H1 (cell line): ENCODE measurements around the gene GNB5. TPM values are rescaled to one million over a fixed set of nuclear protein-coding genes. Genes with fewer than 3 reads are reported as not detected.

ENCODE experiments used
- CTCF ChIA-PET: fragments of 300-600 bp; sonication (Branson Sonifier 250); formaldehyde crosslinking; loops from one replicate; lab custom pipeline; 2021; ENCODE audit not compliant: partially characterized antibody; lab: Charles Lee
- POLR2A ChIA-PET: fragments of 300-600 bp; sonication (Branson Sonifier 250); formaldehyde crosslinking; loops from one replicate; lab custom pipeline; 2021; ENCODE audit warnings: inconsistent platforms; ENCODE audit not compliant: partially characterized antibody; lab: Charles Lee
- DNase-seq, 2 experiments: peaks; one replicate each; pipeline versions ENCODE4 v3.0.0 to v3.0.0-alpha.2; 2010 to 2022; ENCODE audit warnings: low spot score in 2 of 2, low read depth in 1 of 2, mixed read lengths in 1 of 2
- FAIRE-seq: peaks from 2 replicates; lab custom pipeline; 2011; peaks lifted over from hg19 to GRCh38; lab: Jason Lieb, UNC
- H2AFZ ChIP-seq: 2 replicates; pipeline ENCODE4 v1.8.1; 2012; ENCODE audit warnings: low read length, inconsistent platforms
- H2AK5ac ChIP-seq: 2 replicates; pipeline ENCODE4 v1.6.1; 2013; ENCODE audit warnings: low read depth, low read length
- H2BK120ac ChIP-seq: replicated peaks from 2 replicates; pipeline ENCODE3; 2013; ENCODE audit warnings: low read depth, low read length, inconsistent platforms
- H2BK12ac ChIP-seq: 2 replicates; pipeline ENCODE4 v1.6.1; 2013; ENCODE audit warnings: low read depth, low read length
- H2BK15ac ChIP-seq: 2 replicates; pipeline ENCODE4 v1.6.1; 2013; ENCODE audit warnings: low read length
- H2BK20ac ChIP-seq: 2 replicates; pipeline ENCODE4 v1.6.1; 2013; ENCODE audit warnings: low read length
- H2BK5ac ChIP-seq: 2 replicates; pipeline ENCODE4 v1.6.1; 2013; ENCODE audit warnings: low read depth, low read length
- H3K14ac ChIP-seq: 2 replicates; pipeline ENCODE4 v1.6.1; 2013; ENCODE audit warnings: inconsistent platforms; ENCODE audit not compliant: insufficient read length
- H3K18ac ChIP-seq: 2 replicates; pipeline ENCODE4 v1.6.1; 2013; ENCODE audit warnings: low read length; ENCODE audit errors: extremely low read depth
- H3K23ac ChIP-seq: 2 replicates; pipeline ENCODE4 v1.6.1; 2013; ENCODE audit warnings: inconsistent platforms; ENCODE audit not compliant: insufficient read length
- H3K23me2 ChIP-seq: 2 replicates; pipeline ENCODE4 v1.6.1; 2013; ENCODE audit warnings: low read depth, low read length
- H3K27ac ChIP-seq: 2 replicates; pipeline ENCODE4 v1.6.1; 2011; ENCODE audit warnings: low read depth, low read length, inconsistent platforms
- H3K27me3 ChIP-seq, 4 experiments: replicated peaks in 1 of 4; 1 replicate in 1 of 4; 2 replicates in 3 of 4; pipeline versions ENCODE4 v1.6.1 to v1.8.1; 2011 to 2013; ENCODE audit warnings: low read length in 3 of 4, mild to moderate bottlenecking in 3 of 4, inconsistent platforms in 2 of 4, mixed read lengths in 2 of 4, moderate library complexity in 1 of 4; ENCODE audit not compliant: control insufficient read depth in 3 of 4, insufficient read depth in 3 of 4; ENCODE audit errors: extremely low read depth in 1 of 4
- H3K36me3 ChIP-seq, 4 experiments: 2 replicates each; pipeline versions ENCODE4 v1.6.1 to v1.8.1; 2011 to 2013; ENCODE audit warnings: mild to moderate bottlenecking in 4 of 4, low read length in 3 of 4, moderate library complexity in 2 of 4, control low read depth in 1 of 4, inconsistent platforms in 1 of 4; ENCODE audit not compliant: insufficient read depth in 4 of 4, control insufficient read depth in 2 of 4
- H3K4ac ChIP-seq: replicated peaks from 2 replicates; pipeline ENCODE3; 2013; ENCODE audit warnings: low read length, low read depth, mixed read lengths, inconsistent platforms; ENCODE audit not compliant: insufficient read length
- H3K4me1 ChIP-seq, 4 experiments: replicated peaks in 1 of 4; 1 replicate in 1 of 4; 2 replicates in 3 of 4; pipeline versions ENCODE4 v1.6.1 to v1.8.1; 2011 to 2013; ENCODE audit warnings: low read length in 3 of 4, inconsistent platforms in 2 of 4, mixed read lengths in 1 of 4; ENCODE audit not compliant: insufficient read depth in 4 of 4, control insufficient read depth in 3 of 4
- H3K4me2 ChIP-seq, 2 experiments: 2 replicates each; pipeline versions ENCODE4 v1.6.1 to v1.8.1; 2011 to 2013; ENCODE audit warnings: low read depth in 2 of 2, low read length in 2 of 2, control low read depth in 1 of 2, inconsistent platforms in 1 of 2, mild to moderate bottlenecking in 1 of 2; ENCODE audit not compliant: insufficient read depth in 1 of 2
- H3K4me3 ChIP-seq, 4 experiments: fragments of 200-600, 300-600 bp in 1 of 4; sonication (generic), shearing (Covaris generic), sonication (Bioruptor Twin) in 1 of 4; 2 replicates each; pipeline versions ENCODE4 v1.5.1 to v1.8.1; 2011 to 2016; ENCODE audit warnings: low read length in 4 of 4, low read depth in 3 of 4, control low read depth in 2 of 4, inconsistent platforms in 2 of 4, mild to moderate bottlenecking in 2 of 4, mixed read lengths in 1 of 4, moderate library complexity in 1 of 4; ENCODE audit not compliant: insufficient read depth in 2 of 4; ENCODE audit errors: extremely low read depth in 1 of 4
- H3K56ac ChIP-seq: replicated peaks from 2 replicates; pipeline ENCODE3; 2013; ENCODE audit warnings: low read depth, mild to moderate bottlenecking, mixed read lengths, low read length, inconsistent platforms; ENCODE audit not compliant: insufficient read length
- H3K79me1 ChIP-seq: 2 replicates; pipeline ENCODE4 v1.6.1; 2013; ENCODE audit warnings: low read depth, low read length, control low read depth
- H3K79me2 ChIP-seq, 2 experiments: 2 replicates each; pipeline versions ENCODE4 v1.6.1 to v1.8.1; 2012 to 2013; ENCODE audit warnings: low read length in 2 of 2, mild to moderate bottlenecking in 2 of 2, inconsistent platforms in 1 of 2; ENCODE audit not compliant: insufficient read depth in 2 of 2, control insufficient read depth in 1 of 2
- H3K9ac ChIP-seq, 4 experiments: replicated peaks in 1 of 4; 1 replicate in 1 of 4; 2 replicates in 3 of 4; pipeline versions ENCODE4 v1.6.1 to v1.8.1; 2011 to 2013; ENCODE audit warnings: low read depth in 3 of 4, low read length in 3 of 4, control low read depth in 2 of 4, mild to moderate bottlenecking in 2 of 4, moderate library complexity in 2 of 4, inconsistent platforms in 1 of 4; ENCODE audit errors: extremely low read depth in 1 of 4
- H3K9me3 ChIP-seq, 2 experiments: 2 replicates each; pipeline versions ENCODE4 v1.6.1 to v1.8.1; 2012 to 2013; ENCODE audit warnings: mild to moderate bottlenecking in 2 of 2, moderate library complexity in 2 of 2, control low read depth in 1 of 2, inconsistent platforms in 1 of 2, low read depth in 1 of 2, low read length in 1 of 2, mixed read lengths in 1 of 2; ENCODE audit not compliant: insufficient read depth in 2 of 2
- H4K20me1 ChIP-seq, 2 experiments: replicated peaks in 1 of 2; 2 replicates each; pipeline versions ENCODE3 to v1.8.1; 2011 to 2013; ENCODE audit warnings: inconsistent platforms in 2 of 2, low read length in 2 of 2, mild to moderate bottlenecking in 1 of 2; ENCODE audit not compliant: insufficient read depth in 2 of 2, control insufficient read depth in 1 of 2
- H4K5ac ChIP-seq: 2 replicates; pipeline ENCODE4 v1.6.1; 2013; ENCODE audit warnings: low read length, low read depth, mixed read lengths, inconsistent platforms; ENCODE audit not compliant: insufficient read length
- H4K8ac ChIP-seq: 2 replicates; pipeline ENCODE4 v1.8.0; 2013; ENCODE audit warnings: mild to moderate bottlenecking, moderate library complexity, low read length, inconsistent platforms; ENCODE audit not compliant: insufficient read depth; ENCODE audit errors: extremely low read depth
- H4K91ac ChIP-seq: replicated peaks from 2 replicates; pipeline ENCODE3; 2013; ENCODE audit warnings: low read length, mixed read lengths, inconsistent platforms; ENCODE audit not compliant: insufficient read length
- WGBS, 2 experiments: shearing (Covaris generic) in 1 of 2; methylation state at CpG; one replicate each; pipeline versions ENCODE4 v1.1.6 to v1.1.7; 2013 to 2015; ENCODE audit warnings: low lambda C conversion rate in 2 of 2, mixed read lengths in 2 of 2, inconsistent platforms in 1 of 2, low coverage in 1 of 2, missing lambda C conversion rate in 1 of 2; ENCODE audit not compliant: insufficient replicate concordance in 2 of 2, insufficient coverage in 1 of 2, insufficient read length in 1 of 2; ENCODE audit errors: extremely low coverage in 1 of 2, missing lambda C conversion rate in 1 of 2; 5-methylcytosine and 5-hydroxymethylcytosine counted together
- polyA plus RNA-seq, 7 experiments: library from polyadenylated mRNA; depleted of rRNA in 3 of 7; stranded (reverse) in 5 of 7; unstranded in 2 of 7; fragments of >200 nt in 5 of 7; fragments of 200-250 nt in 2 of 7; gene quantifications; 1 replicate in 5 of 7; 2 replicates in 1 of 7; 4 replicates in 1 of 7; pipeline versions ENCODE4 v1.2.1 to v1.2.3, GENCODE V29; 2011 to 2013; ENCODE audit warnings: missing spikeins in 2 of 7, mixed read lengths in 2 of 7
- total RNA-seq: library from RNA; stranded (reverse); fragmentation: NEBNext Ultra II Directional; extraction: Animal tissue kit (Norgen Biotek cat#: 25700); gene quantifications from 2 replicates; pipeline ENCODE4 v1.2.1, GENCODE V29; 2021
- TF ChIP-seq, protein P1 (sequence below), 3 experiments: IDR thresholded peaks; 1 replicate in 2 of 3; 2 replicates in 1 of 3; pipeline versions ENCODE4 v1.5.1 to v1.6.1; 2011; ENCODE audit warnings: low read length in 3 of 3, mild to moderate bottlenecking in 3 of 3, inconsistent platforms in 2 of 3, low read depth in 1 of 3, moderate library complexity in 1 of 3; ENCODE audit not compliant: insufficient read depth in 1 of 3; ENCODE audit errors: control extremely low read depth in 1 of 3

The GNB5 gene
- total and polyA plus RNA-seq, 2 of the 8 experiments (the other 6 are each of a cell fraction or from before 2014, with no cell fraction given) = 21.7 to 42.5 TPM

DNA sequence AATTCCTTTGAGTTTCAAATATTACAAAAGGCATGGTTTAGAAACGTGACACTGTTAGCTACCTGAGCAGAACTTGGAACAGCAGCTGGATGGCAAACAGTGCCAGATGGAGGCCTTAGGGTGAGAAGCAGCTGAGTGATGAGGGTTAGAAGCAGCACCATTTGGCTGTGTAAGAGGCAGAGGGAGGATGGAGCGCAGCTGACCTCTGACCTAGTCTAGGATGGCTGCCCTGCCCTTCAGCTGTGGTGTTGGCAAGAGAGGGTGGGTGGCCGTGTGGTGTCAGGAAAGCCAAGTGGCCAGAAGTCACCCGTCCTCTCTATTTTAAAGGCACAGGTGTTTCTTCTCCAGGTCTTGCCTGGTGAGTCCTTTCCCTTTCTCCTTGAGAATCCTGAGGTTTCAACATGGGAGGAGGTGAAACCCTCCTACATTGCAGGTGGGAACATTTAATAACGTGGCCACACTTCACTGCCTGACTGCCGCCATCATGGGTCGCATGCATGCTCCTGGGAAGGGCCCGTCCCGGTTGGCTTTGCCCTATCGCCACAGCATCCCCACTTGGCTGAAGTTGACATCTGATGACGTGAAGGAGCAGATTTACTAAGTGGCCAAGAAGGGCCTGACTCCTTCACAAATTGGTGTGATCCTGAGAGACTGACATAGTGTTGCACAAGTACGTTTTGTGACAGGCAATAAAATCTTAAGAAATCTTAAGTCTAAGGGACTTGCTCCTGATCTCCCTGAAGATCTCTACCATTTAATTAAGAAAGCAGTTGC, 96.2 kb downstream of the GNB5 start:
- Histone ChIP-seq H3K9ac (no peak overlapping the region), H3K23me2 (no peaks in the 10 kb centered on the region), H4K91ac (no peak overlapping the region), H3K18ac (no peak overlapping the region), H3K4ac (no peak overlapping the region), H3K79me1 (no peaks in the 10 kb centered on the region), H3K4me2 (no peak overlapping the region), H3K36me3 (no peaks in the 10 kb centered on the region), H3K79me2 (no peaks in the 10 kb centered on the region), H3K14ac (no peak overlapping the region), H3K27ac (no peak overlapping the region), H2BK20ac (no peak overlapping the region), H3K27me3 (no peaks in the 10 kb centered on the region), H2BK12ac (no peak overlapping the region), H2BK15ac (no peak overlapping the region), H4K5ac (no peak overlapping the region), H4K8ac (no peak overlapping the region), H3K4me1 (no peaks in the 10 kb centered on the region), H2AFZ (0 out of 2 replicates have a peak overlapping the region, but pooled peaks have one; percentile 60), H3K56ac (no peak overlapping the region), H2BK120ac (no peak overlapping the region), H2AK5ac (no peak overlapping the region), H3K9me3 (no peaks in the 10 kb centered on the region), H3K23ac (no peak overlapping the region), H2BK5ac (no peak overlapping the region), H4K20me1 (no peaks in the 10 kb centered on the region), H3K4me3 (no peak overlapping the region)
- CTCF ChIA-PET = interaction anchor here (1.2 to 1.9 kb wide), 2 partner anchors 16 to 36 kb away, joined by 3 to 12 read pairs; no protein-coding TSS in a partner anchor
- POLR2A ChIA-PET = no interaction called here
- FAIRE-seq = no peak
- no peak for DNase-seq
- whole genome bisulfite sequencing, 2 experiments = 91% methylated on average over 12 of the region's 12 CpGs; no CpG with 5 or more reads in 1 of the 2 experiments
- TF ChIP-seq, protein P1, sequence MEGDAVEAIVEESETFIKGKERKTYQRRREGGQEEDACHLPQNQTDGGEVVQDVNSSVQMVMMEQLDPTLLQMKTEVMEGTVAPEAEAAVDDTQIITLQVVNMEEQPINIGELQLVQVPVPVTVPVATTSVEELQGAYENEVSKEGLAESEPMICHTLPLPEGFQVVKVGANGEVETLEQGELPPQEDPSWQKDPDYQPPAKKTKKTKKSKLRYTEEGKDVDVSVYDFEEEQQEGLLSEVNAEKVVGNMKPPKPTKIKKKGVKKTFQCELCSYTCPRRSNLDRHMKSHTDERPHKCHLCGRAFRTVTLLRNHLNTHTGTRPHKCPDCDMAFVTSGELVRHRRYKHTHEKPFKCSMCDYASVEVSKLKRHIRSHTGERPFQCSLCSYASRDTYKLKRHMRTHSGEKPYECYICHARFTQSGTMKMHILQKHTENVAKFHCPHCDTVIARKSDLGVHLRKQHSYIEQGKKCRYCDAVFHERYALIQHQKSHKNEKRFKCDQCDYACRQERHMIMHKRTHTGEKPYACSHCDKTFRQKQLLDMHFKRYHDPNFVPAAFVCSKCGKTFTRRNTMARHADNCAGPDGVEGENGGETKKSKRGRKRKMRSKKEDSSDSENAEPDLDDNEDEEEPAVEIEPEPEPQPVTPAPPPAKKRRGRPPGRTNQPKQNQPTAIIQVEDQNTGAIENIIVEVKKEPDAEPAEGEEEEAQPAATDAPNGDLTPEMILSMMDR (IDR thresholded peaks at IDR 0.05; ENCODE audit: control extremely low read depth in 1 of 3, insufficient read depth in 1 of 3, low read depth in 1 of 3, low read length in 3 of 3) = no peak
